HUES64 (cell line): ENCODE results near the gene BRD1.
"Not testable (repeated sequence)": the region's sequence is repeated elsewhere in the genome, so short reads cannot be mapped to it uniquely, and the experiment has no call there.

Source experiments
- H3K27ac ChIP-seq: 2 replicates; pipeline ENCODE4 v1.7.0; 2013; ENCODE audit warnings: low read depth, low read length, inconsistent platforms
- H3K27me3 ChIP-seq: 2 replicates; pipeline ENCODE4 v1.6.1; 2013; ENCODE audit warnings: mild to moderate bottlenecking, low read length; ENCODE audit not compliant: insufficient read depth
- H3K36me3 ChIP-seq: 2 replicates; pipeline ENCODE4 v1.6.1; 2013; ENCODE audit warnings: mild to moderate bottlenecking, low read length; ENCODE audit not compliant: insufficient read depth
- H3K4me1 ChIP-seq: 2 replicates; pipeline ENCODE4 v1.6.1; 2013; ENCODE audit warnings: mild to moderate bottlenecking, low read length, moderate library complexity; ENCODE audit not compliant: insufficient read depth
- H3K4me3 ChIP-seq: 2 replicates; pipeline ENCODE4 v1.5.1; 2013; ENCODE audit warnings: mild to moderate bottlenecking, low read length, moderate library complexity
- H3K9ac ChIP-seq: 2 replicates; pipeline ENCODE4 v1.6.1; 2013; ENCODE audit warnings: mild to moderate bottlenecking, low read depth, low read length
- H3K9me3 ChIP-seq: 2 replicates; pipeline ENCODE4 v1.6.1; 2013; ENCODE audit warnings: low read depth, low read length; ENCODE audit not compliant: insufficient read depth
- WGBS: fragments of 150-250, 120-280 bp; methylation state at CpG from one replicate; pipeline ENCODE4 v1.1.7; 2013; ENCODE audit warnings: missing lambda C conversion rate; 5-methylcytosine and 5-hydroxymethylcytosine counted together

The BRD1 gene

GRCh38 chr22:49786976-49787706 lies 40.5 kb downstream of the BRD1 start:
- 97% methylated on average over 34 of the region's 35 CpGs for WGBS

GRCh38 chr22:49785841-49786471 lies 41.7 kb downstream of the BRD1 start:
- no peak overlapping the region for H3K4me3 ChIP-seq
- H3K4me1 ChIP-seq: no peaks in the 10 kb centered on the region
- H3K27me3 ChIP-seq: no peaks in the 10 kb centered on the region
- peaks cover 73% of the 10 kb centered on the region for H3K36me3 ChIP-seq
- no peak overlapping the region for H3K9ac ChIP-seq
- WGBS: 89% methylated on average over 19 of the region's 19 CpGs
- no peaks in the 10 kb centered on the region for H3K9me3 ChIP-seq
- H3K27ac ChIP-seq: no peak overlapping the region

More at GRCh38 chr22:49786976-49787706, 40.5 kb downstream of the BRD1 start:
- Histone ChIP-seq H3K27ac (no peak overlapping the region), H3K4me3 (no peak overlapping the region), H3K9ac (no peak overlapping the region), H3K9me3 (no peaks in the 10 kb centered on the region), H3K4me1 (no peaks in the 10 kb centered on the region), H3K36me3 (peaks cover 78% of the 10 kb centered on the region), H3K27me3 (no peaks in the 10 kb centered on the region)

GRCh38 chr22:49785046-49785521 lies 42.6 kb downstream of the BRD1 start:
- 94% methylated on average over 27 of the region's 27 CpGs for WGBS
- Histone ChIP-seq H3K27ac (no peak overlapping the region), H3K9ac (no peak overlapping the region), H3K4me3 (no peak overlapping the region), H3K9me3 (no peaks in the 10 kb centered on the region), H3K27me3 (no peaks in the 10 kb centered on the region), H3K4me1 (no peaks in the 10 kb centered on the region), H3K36me3 (peaks cover 67% of the 10 kb centered on the region)

- H3K9ac ChIP-seq: no peak overlapping the region
- WGBS: 96% methylated on average over 15 of the region's 15 CpGs
- no peaks in the 10 kb centered on the region for H3K27me3 ChIP-seq
- H3K9me3 ChIP-seq: no peaks in the 10 kb centered on the region
- no peaks in the 10 kb centered on the region for H3K4me1 ChIP-seq
- H3K27ac ChIP-seq: no peak overlapping the region
- peaks cover 70% of the 10 kb centered on the region for H3K36me3 ChIP-seq
- H3K4me3 ChIP-seq: no peak overlapping the region
Measured at GRCh38 chr22:49784630-49784971, 43.1 kb downstream of the BRD1 start.

- WGBS: 96% methylated on average over 47 of the region's 47 CpGs
Measured at GRCh38 chr22:49783926-49784629, 43.6 kb downstream of the BRD1 start.

GRCh38 chr22:49783036-49783746 lies 44.5 kb downstream of the BRD1 start:
- no peak overlapping the region for H3K27ac ChIP-seq
- no peaks in the 10 kb centered on the region for H3K4me1 ChIP-seq
- WGBS: 96% methylated on average over 27 of the region's 29 CpGs
- peaks cover 62% of the 10 kb centered on the region for H3K36me3 ChIP-seq
- H3K9ac ChIP-seq: no peak overlapping the region
- H3K9me3 ChIP-seq: no peaks in the 10 kb centered on the region
- no peaks in the 10 kb centered on the region for H3K27me3 ChIP-seq
- no peak overlapping the region for H3K4me3 ChIP-seq

More at GRCh38 chr22:49783926-49784629, 43.6 kb downstream of the BRD1 start:
- H3K27ac ChIP-seq: no peak overlapping the region
- no peaks in the 10 kb centered on the region for H3K9me3 ChIP-seq
- H3K4me1 ChIP-seq: no peaks in the 10 kb centered on the region
- no peak overlapping the region for H3K4me3 ChIP-seq
- no peaks in the 10 kb centered on the region for H3K27me3 ChIP-seq
- H3K9ac ChIP-seq: no peak overlapping the region
- H3K36me3 ChIP-seq: peaks cover 68% of the 10 kb centered on the region

- not testable (repeated sequence) for H3K27me3 ChIP-seq, H3K4me1 ChIP-seq, H3K27ac ChIP-seq, H3K4me3 ChIP-seq, H3K9me3 ChIP-seq, H3K9ac ChIP-seq
- H3K36me3 ChIP-seq: peaks cover 63% of the 10 kb centered on the region
- 95% methylated on average over 21 of the region's 21 CpGs for WGBS
Measured at GRCh38 chr22:49781886-49782285, 45.8 kb downstream of the BRD1 start.

GRCh38 chr22:49781289-49781782 lies 46.3 kb downstream of the BRD1 start:
- Histone ChIP-seq H3K36me3 (peaks cover 63% of the 10 kb centered on the region), H3K4me1 (no peaks in the 10 kb centered on the region), H3K9ac (0 out of 2 replicates have a peak overlapping the region, but pooled peaks have one; percentile 13), H3K9me3 (no peaks in the 10 kb centered on the region), H3K4me3 (no peak overlapping the region), H3K27ac (no peak overlapping the region), H3K27me3 (no peaks in the 10 kb centered on the region)
- 93% methylated on average over 16 of the region's 16 CpGs for WGBS

GRCh38 chr22:49780698-49781288 lies 46.9 kb downstream of the BRD1 start:
- Histone ChIP-seq H3K9me3 (no peaks in the 10 kb centered on the region), H3K9ac (0 out of 2 replicates have a peak overlapping the region, but pooled peaks have one; percentile 13), H3K4me1 (no peaks in the 10 kb centered on the region), H3K27ac (no peak overlapping the region), H3K27me3 (no peaks in the 10 kb centered on the region), H3K36me3 (peaks cover 62% of the 10 kb centered on the region), H3K4me3 (no peak overlapping the region)
- WGBS: 95% methylated on average over 19 of the region's 19 CpGs

- H3K27ac ChIP-seq: no peak overlapping the region
- H3K4me3 ChIP-seq: no peak overlapping the region
- whole genome bisulfite sequencing: 93% methylated on average over 34 of the region's 34 CpGs
- H3K36me3 ChIP-seq: peaks cover 61% of the 10 kb centered on the region
- H3K4me1 ChIP-seq: no peaks in the 10 kb centered on the region
- H3K9ac ChIP-seq: no peak overlapping the region
- no peaks in the 10 kb centered on the region for H3K9me3 ChIP-seq
- no peaks in the 10 kb centered on the region for H3K27me3 ChIP-seq
Measured at GRCh38 chr22:49779853-49780697, 47.6 kb downstream of the BRD1 start.
